CD4-positive, alpha-beta memory T cell (primary cell): ENCODE results near the gene NEUROG3. TPM values are rescaled to one million over a fixed set of nuclear protein-coding genes. Genes with fewer than 3 reads are reported as not detected.

ENCODE experiments used
- CTCF ChIA-PET: fragments of 350-600 bp; sonication (Branson Sonifier 250); formaldehyde crosslinking; loops from one replicate; lab custom pipeline; 2021; ENCODE audit warnings: inconsistent platforms; ENCODE audit not compliant: partially characterized antibody; lab: Charles Lee
- POLR2A ChIA-PET: fragments of 350-600 bp; sonication (Branson Sonifier 250); formaldehyde crosslinking; loops from one replicate; lab custom pipeline; 2021; ENCODE audit not compliant: partially characterized antibody; lab: Charles Lee
- DNase-seq, 5 donors: peaks; one replicate each; pipeline versions ENCODE4 v3.0.0 to v3.0.0-alpha.2; 2020 to 2022; ENCODE audit warnings: mixed read lengths in 1 of 5
- H3K27ac ChIP-seq: one replicate; pipeline ENCODE4 v1.7.0; 2013; ENCODE audit warnings: low read depth, low read length
- H3K27me3 ChIP-seq: 2 replicates; pipeline ENCODE4 v1.7.0; 2013; ENCODE audit warnings: mild to moderate bottlenecking, low read length, moderate library complexity; ENCODE audit not compliant: insufficient read depth
- H3K36me3 ChIP-seq: 2 replicates; pipeline ENCODE4 v1.7.0; 2013; ENCODE audit warnings: mild to moderate bottlenecking, low read length, moderate library complexity; ENCODE audit not compliant: insufficient read depth
- H3K4me1 ChIP-seq: 2 replicates; pipeline ENCODE4 v1.7.0; 2013; ENCODE audit warnings: mild to moderate bottlenecking, low read length, moderate library complexity; ENCODE audit not compliant: insufficient read depth
- H3K4me3 ChIP-seq, 2 donors: one replicate each; pipeline ENCODE4 v1.7.0; 2013; ENCODE audit warnings: low read length in 2 of 2, mild to moderate bottlenecking in 1 of 2
- H3K9me3 ChIP-seq, 2 donors: one replicate each; pipeline ENCODE4 v1.7.0; 2013; ENCODE audit warnings: low read length in 2 of 2, control low read depth in 1 of 2; ENCODE audit not compliant: control insufficient read depth in 1 of 2
- H3K27ac Mint-ChIP-seq, 7 donors: one replicate each; pipeline ENCODE4 v1.8.0; 2020 to 2021; ENCODE audit warnings: mixed read lengths in 7 of 7, mild to moderate bottlenecking in 6 of 7, inconsistent platforms in 3 of 7, moderate library complexity in 3 of 7
- H3K27me3 Mint-ChIP-seq, 2 donors: one replicate each; pipeline ENCODE4 v1.8.0; 2020 to 2021; ENCODE audit warnings: mixed read lengths in 2 of 2
- H3K36me3 Mint-ChIP-seq, 2 donors: one replicate each; pipeline ENCODE4 v1.8.0; 2020 to 2021; ENCODE audit warnings: mixed read lengths in 2 of 2, inconsistent platforms in 1 of 2, mild to moderate bottlenecking in 1 of 2
- H3K4me1 Mint-ChIP-seq, 4 donors: one replicate each; pipeline ENCODE4 v1.8.0; 2020 to 2021; ENCODE audit warnings: mixed read lengths in 4 of 4, mild to moderate bottlenecking in 1 of 4
- H3K4me3 Mint-ChIP-seq, 8 donors: one replicate each; pipeline ENCODE4 v1.8.0; 2020 to 2021; ENCODE audit warnings: mixed read lengths in 8 of 8, mild to moderate bottlenecking in 7 of 8, moderate library complexity in 6 of 8, inconsistent platforms in 3 of 8
- H3K9me3 Mint-ChIP-seq, 8 donors: one replicate each; pipeline ENCODE4 v1.8.0; 2020 to 2021; ENCODE audit warnings: mixed read lengths in 8 of 8, mild to moderate bottlenecking in 5 of 8, inconsistent platforms in 3 of 8, moderate library complexity in 1 of 8
- intact Hi-C: fragments of 100-400 bp; cut with micrococcal nuclease; formaldehyde crosslinking; loops from one replicate; pipeline ENCODE4 v1.15.1; 2023
- polyA plus RNA-seq, 2 donors: library from polyadenylated mRNA; unstranded; fragments of 300-500 nt; fragmentation: Illumina TruSeq; gene quantifications; one replicate each; pipeline ENCODE4 v1.2.3, GENCODE V29; 2021
- total RNA-seq, 2 experiments: library from RNA; stranded (reverse); gene quantifications; one replicate each; pipeline ENCODE4 v1.2.3, GENCODE V29; 2021

The NEUROG3 gene
- total and polyA plus RNA-seq, 4 experiments from 2014 or later, result 0.14 TPM; not detected in 3

DNA sequence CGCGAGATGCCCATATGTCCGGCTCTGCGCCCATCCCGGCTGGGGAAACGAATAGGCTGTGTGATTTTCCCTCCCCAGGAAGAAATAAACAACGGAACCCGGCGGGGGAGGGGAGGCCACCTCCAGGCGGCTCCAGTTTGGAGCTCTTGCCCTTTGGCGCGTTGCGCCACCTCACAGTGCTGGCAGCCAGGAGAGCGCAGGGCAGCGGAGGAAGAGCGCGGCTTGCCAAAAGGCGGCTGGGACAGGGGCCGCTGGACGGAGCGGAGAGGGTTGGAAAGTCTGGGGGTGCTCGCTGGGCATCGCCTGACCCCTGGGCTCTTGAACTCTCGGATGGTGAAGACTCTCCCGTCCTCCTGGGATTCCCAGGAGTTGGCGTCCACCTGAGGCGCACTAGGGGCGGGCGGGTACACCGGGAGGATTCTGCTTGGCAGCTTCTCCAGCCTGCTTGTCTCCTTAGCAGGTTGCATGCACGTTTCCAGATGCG, 5.3 kb upstream of the NEUROG3 start:
- DNase-seq, result no peak
- peaks cover 14% of the 10 kb centered on the region for H3K4me1 ChIP-seq
- H3K4me3 ChIP-seq, result no peak overlapping the region
- ChIA-PET CTCF (no interaction called here), POLR2A (no interaction called here)
- intact Hi-C loops, result loop anchor here (10.0 kb wide), 1 partner anchor 56 kb away; the partner anchor contains the start of gene FAM241B
- Mint-ChIP-seq H3K27me3 (peaks cover 43 to 49% of the 10 kb centered on the region in 2 donors), H3K4me1 (peaks cover 9 to 17% (median 13%) of the 10 kb centered on the region in 4 donors), H3K27ac (no peak overlapping the region), H3K36me3 (no peaks in the 10 kb centered on the region), H3K9me3 (no peaks in the 10 kb centered on the region), H3K4me3 (no peak overlapping the region)
- peaks cover 23% of the 10 kb centered on the region for H3K27me3 ChIP-seq
- no peak overlapping the region for H3K27ac ChIP-seq
- H3K9me3 ChIP-seq, result no peaks in the 10 kb centered on the region
- no peaks in the 10 kb centered on the region for H3K36me3 ChIP-seq

- CTCF ChIA-PET, result no interaction called here
- no peaks in the 10 kb centered on the region for H3K36me3 ChIP-seq
- peaks cover 26% of the 10 kb centered on the region for H3K27me3 ChIP-seq
- H3K27ac Mint-ChIP-seq, result no peak overlapping the region
- peaks cover 24% of the 10 kb centered on the region for H3K4me1 ChIP-seq
- no peaks in the 10 kb centered on the region for H3K36me3 Mint-ChIP-seq
- H3K4me3 ChIP-seq, result no peak overlapping the region
- no peak for DNase-seq
- intact Hi-C loops, result loop anchor here (10.0 kb wide), 1 partner anchor 57 kb away; the partner anchor contains the start of gene FAM241B
- H3K9me3 ChIP-seq, result no peaks in the 10 kb centered on the region
- no peaks in the 10 kb centered on the region for H3K9me3 Mint-ChIP-seq
- no peak overlapping the region for H3K4me3 Mint-ChIP-seq
- peaks cover 10 to 24% (median 19%) of the 10 kb centered on the region in 4 donors for H3K4me1 Mint-ChIP-seq
- POLR2A ChIA-PET, result no interaction called here
- no peak overlapping the region for H3K27ac ChIP-seq
- peaks cover 48 to 54% of the 10 kb centered on the region in 2 donors for H3K27me3 Mint-ChIP-seq
These were observed 4.3 kb upstream of the NEUROG3 start for GRCh38 chr10:69577268-69578232.

DNA sequence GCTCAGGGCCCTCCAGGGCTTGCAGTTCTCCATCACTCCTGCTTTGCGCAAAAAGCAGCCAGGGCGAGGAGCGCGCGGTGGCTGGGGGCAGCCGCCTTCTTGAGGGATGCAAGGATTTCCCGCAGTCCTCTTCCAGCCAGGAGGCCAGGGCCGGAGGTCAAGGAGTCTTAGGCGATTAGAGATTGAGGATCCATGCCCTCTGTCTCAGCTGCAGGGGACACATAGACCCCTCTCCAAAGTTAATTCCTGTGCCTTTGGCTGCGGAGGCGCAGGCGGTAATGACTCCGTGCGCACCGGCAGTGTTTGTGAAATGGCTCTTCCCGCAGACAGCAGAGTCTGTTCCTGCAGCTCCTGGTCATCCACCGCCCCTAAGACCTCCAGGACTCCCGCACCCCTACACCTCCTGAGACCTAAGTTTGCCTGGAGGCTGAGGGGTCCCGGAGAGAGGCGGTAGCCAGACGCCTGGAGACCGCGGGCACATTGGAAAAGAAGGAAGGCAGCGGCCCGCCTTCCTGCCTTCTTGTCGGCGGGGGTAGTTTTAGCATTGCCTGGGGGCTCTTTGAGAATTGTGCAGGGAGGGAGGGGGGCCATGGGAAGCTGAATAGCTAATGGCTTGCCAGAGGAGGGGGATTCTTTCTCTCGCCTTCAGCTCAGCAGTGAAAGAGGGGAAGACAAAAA, 3.3 kb upstream of the NEUROG3 start:
- H3K9me3 Mint-ChIP-seq, result no peaks in the 10 kb centered on the region
- H3K27ac Mint-ChIP-seq, result no peak overlapping the region
- no peaks in the 10 kb centered on the region for H3K36me3 ChIP-seq
- no peaks in the 10 kb centered on the region for H3K9me3 ChIP-seq
- intact Hi-C loops, result loop anchor here (10.0 kb wide), 1 partner anchor 58 kb away; the partner anchor contains the start of gene FAM241B
- H3K27me3 ChIP-seq, result peaks cover 29% of the 10 kb centered on the region
- no peak overlapping the region for H3K27ac ChIP-seq
- POLR2A ChIA-PET, result no interaction called here
- H3K4me1 Mint-ChIP-seq, result peaks cover 13 to 30% (median 24%) of the 10 kb centered on the region in 4 donors
- no peak for DNase-seq
- no peak overlapping the region for H3K4me3 Mint-ChIP-seq
- peaks cover 52 to 58% of the 10 kb centered on the region in 2 donors for H3K27me3 Mint-ChIP-seq
- H3K36me3 Mint-ChIP-seq, result no peaks in the 10 kb centered on the region
- H3K4me1 ChIP-seq, result peaks cover 33% of the 10 kb centered on the region
- CTCF ChIA-PET, result no interaction called here
- H3K4me3 ChIP-seq, result no peak overlapping the region

DNA sequence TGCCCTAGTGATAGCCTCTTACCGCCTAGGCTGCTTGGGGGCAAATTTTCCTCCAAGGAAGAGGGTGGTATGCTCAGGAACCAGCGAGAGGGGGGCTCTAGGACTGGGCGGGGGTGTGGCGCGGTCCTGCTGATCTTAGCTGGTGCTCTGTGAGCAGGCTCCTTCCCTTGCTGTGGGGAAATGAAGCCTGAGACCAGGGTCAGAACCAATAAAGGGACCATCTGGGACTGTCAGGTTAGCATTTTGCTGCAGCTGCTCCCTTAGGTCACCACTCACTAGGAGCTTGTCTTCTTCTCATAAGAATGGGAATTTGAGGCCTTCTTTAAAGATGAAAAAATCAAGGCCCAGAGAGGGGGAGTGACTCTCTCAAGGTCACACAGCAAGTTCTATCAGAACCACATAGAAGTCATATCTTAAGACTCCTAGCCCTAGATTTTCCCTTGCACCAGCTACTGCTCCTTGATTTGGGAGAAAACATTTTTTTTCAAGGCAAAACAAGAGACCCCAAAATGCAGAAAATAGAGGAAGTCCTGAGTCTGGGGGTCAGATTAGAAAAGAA, 2.0 kb upstream of the NEUROG3 start:
- intact Hi-C loops, result loop anchor here (10.0 kb wide), 1 partner anchor 60 kb away; the partner anchor contains the start of gene FAM241B
- H3K36me3 ChIP-seq, result no peaks in the 10 kb centered on the region
- H3K27ac Mint-ChIP-seq, result no peak overlapping the region
- peaks cover 57 to 60% of the 10 kb centered on the region in 2 donors for H3K27me3 Mint-ChIP-seq
- H3K27ac ChIP-seq, result no peak overlapping the region
- H3K9me3 ChIP-seq, result no peaks in the 10 kb centered on the region
- ChIA-PET CTCF (no interaction called here), POLR2A (no interaction called here)
- H3K36me3 Mint-ChIP-seq, result no peaks in the 10 kb centered on the region
- peaks cover 39% of the 10 kb centered on the region for H3K27me3 ChIP-seq
- no peaks in the 10 kb centered on the region for H3K9me3 Mint-ChIP-seq
- DNase-seq, result no peak
- H3K4me1 ChIP-seq, result peaks cover 33% of the 10 kb centered on the region
- H3K4me3 ChIP-seq, result no peak overlapping the region
- peaks cover 13 to 34% (median 25%) of the 10 kb centered on the region in 4 donors for H3K4me1 Mint-ChIP-seq
- H3K4me3 Mint-ChIP-seq, result peak overlapping the region in 3 of 8 donors; percentile 22 to 84 (median 75)

GRCh38 chr10:69574571-69574978, 1.4 kb upstream of the NEUROG3 start:
- CTCF ChIA-PET, result interaction anchor here (1.3 kb wide), 1 partner anchor 60 kb away, joined by 5 read pairs; no protein-coding TSS in a partner anchor
- peaks cover 33% of the 10 kb centered on the region for H3K4me1 ChIP-seq
- H3K4me3 ChIP-seq, result no peak overlapping the region
- H3K27me3 ChIP-seq, result peaks cover 41% of the 10 kb centered on the region
- no peak overlapping the region for H3K27ac ChIP-seq
- Mint-ChIP-seq H3K27me3 (peaks cover 58 to 65% of the 10 kb centered on the region in 2 donors), H3K4me3 (peak overlapping the region in 7 of 8 donors; percentile 8 to 84 (median 63)), H3K27ac (no peak overlapping the region), H3K36me3 (no peaks in the 10 kb centered on the region), H3K9me3 (no peaks in the 10 kb centered on the region), H3K4me1 (peaks cover 13 to 40% (median 25%) of the 10 kb centered on the region in 4 donors)
- no peaks in the 10 kb centered on the region for H3K9me3 ChIP-seq
- POLR2A ChIA-PET, result no interaction called here
- intact Hi-C loops, result loop anchor here (10.0 kb wide), 1 partner anchor 60 kb away; the partner anchor contains the start of gene FAM241B
- DNase-seq, result no peak
- H3K36me3 ChIP-seq, result no peaks in the 10 kb centered on the region

DNA sequence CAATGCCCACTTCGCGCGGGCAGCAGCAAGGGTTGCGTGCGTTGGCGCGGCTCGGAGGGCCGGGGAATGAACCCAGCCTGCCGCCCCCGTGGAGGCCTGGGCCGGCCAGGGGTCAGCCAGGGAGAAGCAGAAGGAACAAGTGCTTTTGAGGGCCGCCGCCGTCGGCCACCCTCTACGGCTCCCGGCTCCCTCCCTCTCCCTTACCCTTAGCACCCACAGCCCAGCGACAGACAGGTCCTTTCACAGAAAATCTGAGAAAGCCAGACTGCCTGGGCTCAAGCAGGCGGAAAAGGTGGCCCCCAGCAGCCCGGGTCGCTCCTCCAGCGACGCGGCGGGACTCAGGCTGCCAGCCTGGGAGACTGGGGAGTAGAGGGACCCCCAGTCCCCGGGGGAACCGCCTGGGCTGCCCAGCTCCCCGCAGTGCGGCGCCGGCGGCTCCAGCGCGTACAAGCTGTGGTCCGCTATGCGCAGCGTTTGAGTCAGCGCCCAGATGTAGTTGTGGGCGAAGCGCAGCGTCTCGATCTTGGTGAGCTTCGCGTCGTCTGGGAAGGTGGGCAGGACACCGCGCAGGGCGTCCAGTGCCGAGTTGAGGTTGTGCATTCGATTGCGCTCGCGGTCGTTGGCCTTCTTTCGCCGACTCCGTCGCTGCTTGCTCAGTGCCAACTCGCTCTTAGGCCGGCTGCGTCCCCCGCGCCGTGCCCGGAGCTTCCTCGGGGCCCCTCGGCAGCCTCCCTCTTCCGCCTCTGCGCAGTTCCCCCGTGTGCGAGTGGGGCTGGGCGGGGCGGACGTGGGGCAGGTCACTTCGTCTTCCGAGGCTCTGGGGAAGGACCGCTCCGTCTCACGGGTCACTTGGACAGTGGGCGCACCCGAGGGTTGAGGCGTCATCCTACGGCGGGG, 815 bp downstream of the NEUROG3 start:
- Mint-ChIP-seq H3K9me3 (peaks cover 0 to 5% (median 0%) of the 10 kb centered on the region in 8 donors), H3K4me1 (peaks cover 12 to 42% (median 25%) of the 10 kb centered on the region in 4 donors), H3K27me3 (peaks cover 61 to 69% of the 10 kb centered on the region in 2 donors), H3K4me3 (peak overlapping the region; percentile 77 to 85 (median 82)), H3K27ac (no peak overlapping the region), H3K36me3 (no peaks in the 10 kb centered on the region)
- POLR2A ChIA-PET, result interaction anchor here (1.2 kb wide), 1 partner anchor 12 kb away, joined by 3 read pairs; no protein-coding TSS in a partner anchor
- H3K4me3 ChIP-seq, result peak overlapping the region; percentile 29 to 32
- CTCF ChIA-PET, result no interaction called here
- H3K36me3 ChIP-seq, result no peaks in the 10 kb centered on the region
- peak in 1 of 5 donors; percentile 12 for DNase-seq
- H3K27me3 ChIP-seq, result peaks cover 58% of the 10 kb centered on the region
- H3K27ac ChIP-seq, result no peak overlapping the region
- intact Hi-C loops, result loop anchor here (10.0 kb wide), 1 partner anchor 62 kb away; the partner anchor contains the start of gene FAM241B
- H3K9me3 ChIP-seq, result no peaks in the 10 kb centered on the region
- H3K4me1 ChIP-seq, result peaks cover 33% of the 10 kb centered on the region
